SK-N-SH (cell line): Measurements from ENCODE around the gene PLTP. TPM values are rescaled to one million over a fixed set of nuclear protein-coding genes. Genes with fewer than 3 reads are reported as not detected.

Source experiments
- CTCF ChIA-PET: fragments of 300-600, 350-600 bp; formaldehyde crosslinking; extraction: SDS; loops from one replicate; lab custom pipeline; 2021; lab: Yijun Ruan, JAX
- POLR2A ChIA-PET: fragments of 350-600 bp; sonication (Branson Sonifier 250); formaldehyde crosslinking; extraction: SDS; loops from one replicate; lab custom pipeline; 2020; ENCODE audit warnings: antibody characterized with exemption, inconsistent platforms; lab: Yijun Ruan, JAX
- DNase-seq: peaks from one replicate; pipeline ENCODE4 v3.0.0; 2012
- H2AFZ ChIP-seq: fragments of 200-600 bp; sonication (generic); 2 replicates; pipeline ENCODE4 v1.8.1; 2016; ENCODE audit warnings: antibody characterized with exemption, mild to moderate bottlenecking, low read depth
- H3F3A ChIP-seq: fragments of 200-600 bp; sonication (generic); replicated peaks from 2 replicates; pipeline ENCODE3; 2016; ENCODE audit warnings: antibody characterized with exemption, mild to moderate bottlenecking; ENCODE audit not compliant: insufficient read depth
- H3K27ac ChIP-seq, 2 experiments: fragments of 200-500 bp in 1 of 2; fragments of 200-600 bp in 1 of 2; sonication (Bioruptor generic) in 1 of 2; sonication (generic), shearing (Covaris generic) in 1 of 2; 2 replicates each; pipeline versions ENCODE4 v1.5.1 to v1.6.1; 2014 to 2016; ENCODE audit warnings: low read depth in 2 of 2, inconsistent platforms in 1 of 2, low read length in 1 of 2, mild to moderate bottlenecking in 1 of 2, mixed read lengths in 1 of 2
- H3K27me3 ChIP-seq: fragments of 200-600 bp; sonication (generic), shearing (Covaris generic); 2 replicates; pipeline ENCODE4 v1.6.1; 2016; ENCODE audit warnings: mixed run types; ENCODE audit not compliant: insufficient read depth
- H3K36me3 ChIP-seq, 2 experiments: fragments of 200-500 bp in 1 of 2; fragments of 200-600 bp in 1 of 2; sonication (Bioruptor generic) in 1 of 2; sonication (generic) in 1 of 2; replicated peaks in 1 of 2; 2 replicates each; pipeline versions ENCODE3 to v1.5.1; 2014 to 2016; ENCODE audit warnings: low read length in 1 of 2, mild to moderate bottlenecking in 1 of 2; ENCODE audit not compliant: insufficient read depth in 2 of 2, control insufficient read depth in 1 of 2
- H3K4me1 ChIP-seq, 2 experiments: fragments of 200-500 bp in 1 of 2; fragments of 200-600 bp in 1 of 2; sonication (Bioruptor generic) in 1 of 2; sonication (generic), shearing (Covaris generic) in 1 of 2; 2 replicates each; pipeline versions ENCODE4 v1.5.1 to v1.6.1; 2014 to 2016; ENCODE audit warnings: low read depth in 1 of 2, low read length in 1 of 2, mixed run types in 1 of 2; ENCODE audit not compliant: insufficient read depth in 2 of 2, control insufficient read depth in 1 of 2
- H3K4me2 ChIP-seq: fragments of 200-600 bp; sonication (generic), shearing (Covaris generic); 2 replicates; pipeline ENCODE4 v1.6.1; 2017; ENCODE audit warnings: mixed run types
- H3K4me3 ChIP-seq, 2 experiments: fragments of 200-500 bp in 1 of 2; fragments of 200-600 bp in 1 of 2; sonication (Bioruptor generic) in 1 of 2; sonication (generic), shearing (Covaris generic) in 1 of 2; 2 replicates each; pipeline versions ENCODE4 v1.5.1 to v1.8.1; 2014 to 2016; ENCODE audit warnings: low read depth in 2 of 2, inconsistent platforms in 1 of 2, low read length in 1 of 2, mild to moderate bottlenecking in 1 of 2, mixed read lengths in 1 of 2, moderate library complexity in 1 of 2
- H3K79me2 ChIP-seq: fragments of 200-600 bp; sonication (generic); 2 replicates; pipeline ENCODE4 v1.8.1; 2017; ENCODE audit warnings: mild to moderate bottlenecking; ENCODE audit not compliant: insufficient read depth
- H3K9ac ChIP-seq: fragments of 200-600 bp; sonication (generic); 2 replicates; pipeline ENCODE4 v1.6.1; 2017; ENCODE audit warnings: mixed run types
- H3K9me2 ChIP-seq: fragments of 200-600 bp; sonication (generic); 2 replicates; pipeline ENCODE4 v1.6.1; 2017; ENCODE audit warnings: mixed run types
- H3K9me3 ChIP-seq: fragments of 200-600 bp; sonication (generic); 2 replicates; pipeline ENCODE4 v1.6.1; 2017; ENCODE audit warnings: mixed run types, mild to moderate bottlenecking, moderate library complexity
- H4K20me1 ChIP-seq: fragments of 200-600 bp; sonication (generic); 2 replicates; pipeline ENCODE4 v1.6.1; 2017; ENCODE audit warnings: mild to moderate bottlenecking, mixed run types; ENCODE audit not compliant: insufficient read depth
- CTCF ChIP-seq: fragments of 200-600 bp; sonication (generic); IDR thresholded peaks from 2 replicates; pipeline ENCODE4 v1.6.1; 2017; ENCODE audit warnings: antibody characterized with exemption, mild to moderate bottlenecking, moderate library complexity
- EZH2phosphoT487 ChIP-seq: fragments of 200-600 bp; sonication (generic); IDR thresholded peaks from 2 replicates; pipeline ENCODE4 v1.6.1; 2017; ENCODE audit warnings: low read depth, mixed run types, mild to moderate bottlenecking, antibody characterized with exemption, moderate library complexity, borderline replicate concordance
- FOSL2 ChIP-seq: IDR thresholded peaks from 2 replicates; pipeline ENCODE4 v1.4.0; 2012; ENCODE audit warnings: low read depth, mild to moderate bottlenecking, moderate library complexity, borderline replicate concordance
- FOXM1 ChIP-seq: IDR thresholded peaks from 2 replicates; pipeline ENCODE4 v1.4.0; 2012; ENCODE audit warnings: low read depth, mild to moderate bottlenecking
- GABPA ChIP-seq: IDR thresholded peaks from 2 replicates; pipeline ENCODE4 v1.4.0; 2012; ENCODE audit warnings: low read depth, mild to moderate bottlenecking
- GATA2 ChIP-seq: sonication (generic); formaldehyde crosslinking; IDR thresholded peaks from 2 replicates; pipeline ENCODE4 v1.5.0; 2020; ENCODE audit warnings: mild to moderate bottlenecking, missing genetic modification reagents
- MAX ChIP-seq: IDR thresholded peaks from 2 replicates; pipeline ENCODE4 v1.4.0; 2012; ENCODE audit warnings: low read depth
- MXI1 ChIP-seq: IDR thresholded peaks from 2 replicates; pipeline ENCODE4 v1.6.1; 2012; ENCODE audit warnings: mild to moderate bottlenecking, low read depth, low read length, improper control_type of control experiment
- RFX5 ChIP-seq: IDR thresholded peaks from 2 replicates; pipeline ENCODE4 v1.6.1; 2012; ENCODE audit warnings: mild to moderate bottlenecking, improper control_type of control experiment, low read length
- RXRA ChIP-seq: IDR thresholded peaks from 2 replicates; pipeline ENCODE4 v1.4.0; 2012; ENCODE audit warnings: low read depth, mild to moderate bottlenecking, borderline replicate concordance
- SIN3A ChIP-seq: IDR thresholded peaks from 2 replicates; pipeline ENCODE4 v1.6.1; 2012; ENCODE audit warnings: low read depth, mild to moderate bottlenecking, low read length, moderate library complexity, borderline replicate concordance
- SMC3 ChIP-seq: IDR thresholded peaks from 2 replicates; pipeline ENCODE4 v1.6.1; 2012; ENCODE audit warnings: low read depth, low read length, improper control_type of control experiment
- WGBS: methylation state at CpG from one replicate; pipeline ENCODE4 v1.1.6; 2017; ENCODE audit warnings: low lambda C conversion rate; 5-methylcytosine and 5-hydroxymethylcytosine counted together
- polyA plus RNA-seq, 3 experiments: library from polyadenylated mRNA; depleted of rRNA; stranded (reverse); fragments of >200 nt; gene quantifications; 2 replicates each; pipeline ENCODE4 v1.2.3, GENCODE V29; 2012
- TF ChIP-seq, protein P1 (sequence below): fragments of 150-350 bp; IDR thresholded peaks from 2 replicates; pipeline ENCODE4 v1.6.1; 2017; ENCODE audit warnings: antibody characterized with exemption, low read length, low read depth, borderline replicate concordance
- TF ChIP-seq, protein P2 (sequence below): IDR thresholded peaks from 2 replicates; pipeline ENCODE4 v1.4.0; 2012; ENCODE audit warnings: low read depth, borderline replicate concordance
- TF ChIP-seq, protein P3 (sequence below): fragments of 150-350 bp; IDR thresholded peaks from 2 replicates; pipeline ENCODE4 v1.6.1; 2016; ENCODE audit warnings: mild to moderate bottlenecking, low read depth, low read length

The PLTP gene
- polyA plus RNA-seq, 1 of the 3 experiments (the other 2 are of a cell fraction): 154 TPM

- Histone ChIP-seq H3K4me1 (peaks cover 0 to 8% of the 10 kb centered on the region in 2 experiments; a peak in 1 of 4 replicates), H3F3A (peaks cover 8% of the 10 kb centered on the region), H2AFZ (0 out of 2 replicates have a peak overlapping the region, but pooled peaks have one; percentile 26), H3K79me2 (no peaks in the 10 kb centered on the region), H3K9me3 (no peaks in the 10 kb centered on the region), H3K27me3 (no peaks in the 10 kb centered on the region), H3K9me2 (no peaks in the 10 kb centered on the region), H3K9ac (peak overlapping the region; percentile 50), H4K20me1 (no peaks in the 10 kb centered on the region), H3K27ac (peak overlapping the region in 1 of 2 experiments; percentile 83; a peak in 2 of 4 replicates), H3K4me2 (0 out of 2 replicates have a peak overlapping the region, but pooled peaks have one; percentile 34), H3K4me3 (no peak overlapping the region), H3K36me3 (no peaks in the 10 kb centered on the region)
- CTCF ChIA-PET: interaction anchor here (1.2 kb wide), 1 partner anchor 119 kb away, joined by 3 read pairs; no protein-coding TSS in a partner anchor
- POLR2A ChIA-PET: no interaction called here
- no peak for DNase-seq
- TF ChIP-seq SMC3 (no peak), EZH2phosphoT487 (no peak), MXI1 (no peak), RFX5 (no peak)
Observed at GRCh38 chr20:45867819-45868176, 44.2 kb downstream of the PLTP start.

DNA sequence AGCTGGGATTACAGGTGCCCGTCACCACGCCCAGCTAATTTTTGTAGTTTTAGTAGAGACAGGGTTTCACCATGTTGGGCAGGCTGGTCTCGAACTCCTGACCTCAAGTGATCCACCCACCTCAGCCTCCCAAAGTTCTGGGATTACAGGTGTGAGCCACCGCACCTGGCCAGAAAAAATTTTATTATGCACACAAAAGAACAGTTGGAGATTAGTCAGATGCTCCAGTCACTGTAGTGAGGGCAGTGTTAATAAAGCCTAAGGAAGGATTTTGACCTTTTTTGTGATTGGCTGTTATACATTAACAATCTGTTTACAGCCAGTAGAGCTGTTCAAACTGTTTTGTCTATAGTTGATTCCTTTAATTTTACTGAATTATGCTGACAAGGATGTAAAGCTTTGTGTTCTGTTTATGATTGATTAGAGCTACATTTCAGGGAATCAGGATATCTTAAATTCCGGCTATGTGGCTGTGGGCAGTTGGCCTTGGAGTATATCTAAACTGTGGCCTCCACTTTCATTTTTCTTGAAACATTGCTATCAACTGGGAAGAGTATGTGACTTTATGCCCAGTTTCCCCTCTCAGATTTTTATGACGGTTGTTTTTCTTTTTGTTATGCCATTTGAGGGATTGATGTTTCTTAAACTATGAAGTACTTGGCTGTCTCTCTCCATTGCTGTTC, 44.7 kb downstream of the PLTP start:
- Histone ChIP-seq H3K9ac (peak overlapping the region; percentile 50), H3K4me3 (no peak overlapping the region), H3K79me2 (no peaks in the 10 kb centered on the region), H4K20me1 (no peaks in the 10 kb centered on the region), H3K36me3 (no peaks in the 10 kb centered on the region), H3K27ac (peak overlapping the region in 1 of 2 experiments; percentile 83; a peak in 2 of 4 replicates), H3K27me3 (no peaks in the 10 kb centered on the region), H3K4me2 (0 out of 2 replicates have a peak overlapping the region, but pooled peaks have one; percentile 34), H3K9me2 (no peaks in the 10 kb centered on the region), H2AFZ (no peak overlapping the region), H3F3A (peaks cover 8% of the 10 kb centered on the region), H3K9me3 (no peaks in the 10 kb centered on the region), H3K4me1 (peaks cover 0 to 8% of the 10 kb centered on the region in 2 experiments; a peak in 1 of 4 replicates)
- POLR2A ChIA-PET: interaction anchor here (0.6 kb wide), 1 partner anchor 696 kb away, joined by 3 read pairs; no protein-coding TSS in a partner anchor
- WGBS: 94% methylated on average over 6 of the region's 6 CpGs
- no peak for DNase-seq
- CTCF ChIA-PET: interaction anchor here (1.4 kb wide), 1 partner anchor 23 kb away, joined by 4 read pairs; no protein-coding TSS in a partner anchor
- TF ChIP-seq, protein P1, sequence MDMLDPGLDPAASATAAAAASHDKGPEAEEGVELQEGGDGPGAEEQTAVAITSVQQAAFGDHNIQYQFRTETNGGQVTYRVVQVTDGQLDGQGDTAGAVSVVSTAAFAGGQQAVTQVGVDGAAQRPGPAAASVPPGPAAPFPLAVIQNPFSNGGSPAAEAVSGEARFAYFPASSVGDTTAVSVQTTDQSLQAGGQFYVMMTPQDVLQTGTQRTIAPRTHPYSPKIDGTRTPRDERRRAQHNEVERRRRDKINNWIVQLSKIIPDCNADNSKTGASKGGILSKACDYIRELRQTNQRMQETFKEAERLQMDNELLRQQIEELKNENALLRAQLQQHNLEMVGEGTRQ: no peak
- TF ChIP-seq GATA2 (CRISPR knock-in tag): no peak
- no peak for TF ChIP-seq CTCF
- TF ChIP-seq EZH2phosphoT487: no peak
- TF ChIP-seq SIN3A: no peak
- no peak for TF ChIP-seq RXRA
- TF ChIP-seq MAX: no peak
- no peak for TF ChIP-seq MXI1
- TF ChIP-seq RFX5: no peak
- no peak for TF ChIP-seq GABPA
- TF ChIP-seq, protein P2, sequence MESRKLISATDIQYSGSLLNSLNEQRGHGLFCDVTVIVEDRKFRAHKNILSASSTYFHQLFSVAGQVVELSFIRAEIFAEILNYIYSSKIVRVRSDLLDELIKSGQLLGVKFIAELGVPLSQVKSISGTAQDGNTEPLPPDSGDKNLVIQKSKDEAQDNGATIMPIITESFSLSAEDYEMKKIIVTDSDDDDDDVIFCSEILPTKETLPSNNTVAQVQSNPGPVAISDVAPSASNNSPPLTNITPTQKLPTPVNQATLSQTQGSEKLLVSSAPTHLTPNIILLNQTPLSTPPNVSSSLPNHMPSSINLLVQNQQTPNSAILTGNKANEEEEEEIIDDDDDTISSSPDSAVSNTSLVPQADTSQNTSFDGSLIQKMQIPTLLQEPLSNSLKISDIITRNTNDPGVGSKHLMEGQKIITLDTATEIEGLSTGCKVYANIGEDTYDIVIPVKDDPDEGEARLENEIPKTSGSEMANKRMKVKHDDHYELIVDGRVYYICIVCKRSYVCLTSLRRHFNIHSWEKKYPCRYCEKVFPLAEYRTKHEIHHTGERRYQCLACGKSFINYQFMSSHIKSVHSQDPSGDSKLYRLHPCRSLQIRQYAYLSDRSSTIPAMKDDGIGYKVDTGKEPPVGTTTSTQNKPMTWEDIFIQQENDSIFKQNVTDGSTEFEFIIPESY: no peak
- no peak for TF ChIP-seq FOXM1
- TF ChIP-seq, protein P3, sequence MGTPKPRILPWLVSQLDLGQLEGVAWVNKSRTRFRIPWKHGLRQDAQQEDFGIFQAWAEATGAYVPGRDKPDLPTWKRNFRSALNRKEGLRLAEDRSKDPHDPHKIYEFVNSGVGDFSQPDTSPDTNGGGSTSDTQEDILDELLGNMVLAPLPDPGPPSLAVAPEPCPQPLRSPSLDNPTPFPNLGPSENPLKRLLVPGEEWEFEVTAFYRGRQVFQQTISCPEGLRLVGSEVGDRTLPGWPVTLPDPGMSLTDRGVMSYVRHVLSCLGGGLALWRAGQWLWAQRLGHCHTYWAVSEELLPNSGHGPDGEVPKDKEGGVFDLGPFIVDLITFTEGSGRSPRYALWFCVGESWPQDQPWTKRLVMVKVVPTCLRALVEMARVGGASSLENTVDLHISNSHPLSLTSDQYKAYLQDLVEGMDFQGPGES: no peak
- TF ChIP-seq FOSL2: no peak
